Ovary (tissue), 9 donors: ENCODE data around the gene PTGR1. TPM values are rescaled to one million over a fixed set of nuclear protein-coding genes. Genes with fewer than 3 reads are reported as not detected.
"Not testable (repeated sequence)": the region's sequence is repeated elsewhere in the genome, so short reads cannot be mapped to it uniquely, and the experiment has no call there.

Source experiments
- DNase-seq, 5 donors: peaks; one replicate each; pipeline ENCODE4 v3.0.0-alpha.2; 2019 to 2020
- H3K27ac ChIP-seq, 2 donors: fragments of 200-600 bp; one replicate each; pipeline versions ENCODE4 v1.5.1 to v1.8.0; 2019 to 2022
- H3K27me3 ChIP-seq: fragments of 200-600 bp; one replicate; pipeline ENCODE4 v1.8.0; 2022
- H3K36me3 ChIP-seq: fragments of 200-600 bp; sonication (generic); one replicate; pipeline ENCODE4 v1.5.1; 2019
- H3K4me1 ChIP-seq: one replicate; pipeline ENCODE4 v1.8.1; 2013; ENCODE audit warnings: mild to moderate bottlenecking, moderate library complexity; ENCODE audit not compliant: insufficient read depth
- H3K4me3 ChIP-seq: fragments of 200-600 bp; sonication (generic); one replicate; pipeline ENCODE4 v1.5.1; 2017
- H3K9me3 ChIP-seq, 2 donors: fragments of 200-600 bp in 1 of 2; sonication (generic) in 1 of 2; one replicate each; pipeline versions ENCODE4 v1.5.1 to v1.8.1; 2013 to 2019; ENCODE audit warnings: mild to moderate bottlenecking in 1 of 2, moderate library complexity in 1 of 2
- EP300 ChIP-seq: sonication (generic); formaldehyde crosslinking; IDR thresholded peaks from one replicate; pipeline ENCODE4 v1.6.1; 2017; ENCODE audit warnings: antibody characterized with exemption
- POLR2A ChIP-seq: fragments of 450-650 bp; IDR thresholded peaks from one replicate; pipeline ENCODE4 v1.6.1; 2017; ENCODE audit warnings: antibody characterized with exemption, mild to moderate bottlenecking, moderate library complexity
- WGBS, 3 donors: extraction: QIAGEN DNeasy Blood & Tissue Kit in 1 of 3; methylation state at CpG; one replicate each; pipeline versions ENCODE4 v1.1.5 to v1.1.7; 2013 to 2017; 5-methylcytosine and 5-hydroxymethylcytosine counted together
- intact Hi-C, 4 donors: fragments of 100-400 bp; cut with DNase I; formaldehyde crosslinking; loops; one replicate each; pipeline versions ENCODE4 v1.11.0 to v1.15.1; 2022 to 2023
- polyA plus RNA-seq, 2 donors: library from polyadenylated mRNA; stranded (reverse); fragments of 200-250 nt in 1 of 2; fragments of 350-450 nt in 1 of 2; fragmentation: Illumina TruSeq in 1 of 2; extraction: RNeasy Lipid Tissue Mini Kit (QIAGEN cat#74804) in 1 of 2; gene quantifications; one replicate each; pipeline ENCODE4 v1.2.3, GENCODE V29; 2013 to 2014
- total RNA-seq, 7 donors: library from RNA; depleted of rRNA in 2 of 7; stranded (reverse); fragments of >200 nt in 2 of 7; fragmentation: NEBNext Ultra II Directional in 3 of 7; extraction: Animal tissue kit (Norgen Biotek cat#: 25700) in 3 of 7; gene quantifications; one replicate each; pipeline versions ENCODE4 v1.1.0 to v1.2.4, GENCODE V29; 2016 to 2023
- TF ChIP-seq, protein P1 (sequence below), 3 donors: fragments of 450-650 bp in 2 of 3; fragments of 200-600 bp in 1 of 3; IDR thresholded peaks; one replicate each; pipeline versions ENCODE4 v1.5.1 to v1.8.0; 2016 to 2022; ENCODE audit warnings: antibody characterized with exemption in 3 of 3, mild to moderate bottlenecking in 1 of 3
- donor health status: DM: no; HTN: no; CAD: no; lungs with moderate emphysema.
- donor health status: DM: no; HTN: no; CAD: no.
- donor health status: Bipolar disorder and iron deficiency.
- donor health status: DM: yes; HTN: yes; CAD: no.
- donor health status: DM: no; HTN: no; CAD: no.
- donor health status: DM: yes; HTN: yes; CAD: no.

PTGR1 gene
- total and polyA plus RNA-seq, 9 donors: 7.3 to 45.3 (median 29.8) TPM

DNA sequence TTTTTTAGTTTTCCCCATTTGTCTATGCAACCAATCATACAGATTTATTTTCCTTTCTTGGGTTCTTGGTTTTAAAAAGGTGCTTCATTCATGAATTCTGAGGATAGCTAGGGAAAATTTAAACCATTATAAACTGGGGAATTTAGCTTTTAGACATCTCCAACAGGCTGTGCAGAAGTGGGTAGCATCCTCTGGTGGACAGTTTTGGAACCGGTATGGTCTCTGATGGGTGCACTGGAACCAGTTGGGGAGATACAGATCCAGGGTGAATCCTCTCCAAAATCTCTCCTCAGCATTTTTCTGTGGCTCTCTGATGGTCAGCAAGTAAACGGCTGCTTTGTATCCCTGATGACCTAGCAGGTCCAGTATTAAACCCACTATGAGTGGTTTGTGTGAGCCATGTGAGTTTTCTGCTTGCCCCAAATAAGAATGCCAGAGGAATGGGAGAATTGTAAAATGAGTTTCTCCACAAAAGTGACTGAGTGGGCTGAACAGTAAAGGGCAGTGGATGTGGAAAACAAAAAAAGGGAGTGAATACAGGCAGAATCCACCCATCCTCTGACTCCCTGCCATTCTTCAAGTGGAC, 22.5 kb upstream of the PTGR1 start:
- Histone ChIP-seq H3K36me3 (no peaks in the 10 kb centered on the region), H3K4me3 (no peak overlapping the region), H3K27ac (no peak overlapping the region), H3K9me3 (no peaks in the 10 kb centered on the region), H3K27me3 (no peaks in the 10 kb centered on the region), H3K4me1 (no peaks in the 10 kb centered on the region)
- intact Hi-C loops: no loop called here
- peak in 1 of 5 donors; percentile 24 for DNase-seq
- 17 to 21% (median 19%) methylated on average over 2 of the region's 2 CpGs for WGBS, 3 donors
- TF ChIP-seq, protein P1, sequence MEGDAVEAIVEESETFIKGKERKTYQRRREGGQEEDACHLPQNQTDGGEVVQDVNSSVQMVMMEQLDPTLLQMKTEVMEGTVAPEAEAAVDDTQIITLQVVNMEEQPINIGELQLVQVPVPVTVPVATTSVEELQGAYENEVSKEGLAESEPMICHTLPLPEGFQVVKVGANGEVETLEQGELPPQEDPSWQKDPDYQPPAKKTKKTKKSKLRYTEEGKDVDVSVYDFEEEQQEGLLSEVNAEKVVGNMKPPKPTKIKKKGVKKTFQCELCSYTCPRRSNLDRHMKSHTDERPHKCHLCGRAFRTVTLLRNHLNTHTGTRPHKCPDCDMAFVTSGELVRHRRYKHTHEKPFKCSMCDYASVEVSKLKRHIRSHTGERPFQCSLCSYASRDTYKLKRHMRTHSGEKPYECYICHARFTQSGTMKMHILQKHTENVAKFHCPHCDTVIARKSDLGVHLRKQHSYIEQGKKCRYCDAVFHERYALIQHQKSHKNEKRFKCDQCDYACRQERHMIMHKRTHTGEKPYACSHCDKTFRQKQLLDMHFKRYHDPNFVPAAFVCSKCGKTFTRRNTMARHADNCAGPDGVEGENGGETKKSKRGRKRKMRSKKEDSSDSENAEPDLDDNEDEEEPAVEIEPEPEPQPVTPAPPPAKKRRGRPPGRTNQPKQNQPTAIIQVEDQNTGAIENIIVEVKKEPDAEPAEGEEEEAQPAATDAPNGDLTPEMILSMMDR (IDR thresholded peaks at IDR 0.05): peak in 2 of 3 donors; percentile 44 to 76
- no peak for TF ChIP-seq POLR2A

DNA sequence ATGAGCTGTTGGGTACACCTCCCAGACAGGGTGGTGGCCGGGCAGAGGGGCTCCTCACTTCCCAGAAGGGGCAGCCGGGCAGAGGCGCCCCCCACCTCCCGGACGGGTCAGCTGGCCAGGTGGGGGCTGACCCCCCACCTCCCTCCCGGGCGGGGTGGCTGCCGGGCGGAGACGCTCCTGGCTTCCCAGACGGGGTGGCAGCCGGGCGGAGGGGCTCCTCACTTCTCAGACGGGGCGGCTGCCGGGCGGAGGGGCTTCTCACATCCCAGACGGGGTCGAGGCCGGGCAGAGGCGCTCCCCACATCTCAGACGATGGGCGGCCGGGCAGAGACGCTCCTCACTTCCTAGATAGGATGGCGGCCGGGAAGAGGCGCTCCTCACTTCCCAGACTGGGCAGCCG, 17.9 kb upstream of the PTGR1 start:
- H3K4me1 ChIP-seq, H3K9me3 ChIP-seq, H3K27me3 ChIP-seq, H3K4me3 ChIP-seq, H3K36me3 ChIP-seq, intact Hi-C loops, DNase-seq, H3K27ac ChIP-seq: not testable (repeated sequence)
- WGBS, 3 donors: 95 to 96% (median 96%) methylated on average over 21 to 29 of the region's 29 CpGs

DNA sequence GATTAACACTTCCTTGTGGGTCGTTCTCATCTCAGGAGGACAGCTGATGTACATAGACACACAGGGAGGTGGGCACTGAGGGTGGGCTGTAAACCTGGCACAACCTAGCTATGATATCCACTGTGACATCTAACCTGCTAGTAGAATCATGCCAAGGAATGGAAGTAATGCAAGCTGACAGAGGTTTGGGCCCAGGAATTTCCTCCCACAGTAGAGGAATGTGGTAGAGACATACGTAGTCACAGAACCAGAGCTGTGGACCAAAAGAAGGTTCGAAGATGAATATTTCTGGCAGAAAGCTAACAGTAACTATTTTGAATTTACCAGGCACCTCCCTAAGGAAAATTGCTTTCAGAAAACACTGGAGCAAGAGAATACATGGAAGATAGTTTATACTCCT, 16.5 kb upstream of the PTGR1 start:
- WGBS, 3 donors: 18 to 28% (median 20%) methylated on average over 3 of the region's 3 CpGs
- H3K4me1 ChIP-seq: no peaks in the 10 kb centered on the region
- no peak overlapping the region for H3K27ac ChIP-seq
- no peaks in the 10 kb centered on the region for H3K27me3 ChIP-seq
- DNase-seq: no peak
- no peaks in the 10 kb centered on the region for H3K36me3 ChIP-seq
- H3K9me3 ChIP-seq: no peaks in the 10 kb centered on the region
- intact Hi-C loops: no loop called here
- TF ChIP-seq POLR2A (no peak), EP300 (no peak)
- TF ChIP-seq, protein P1 (IDR thresholded peaks at IDR 0.05): no peak
- H3K4me3 ChIP-seq: no peak overlapping the region

DNA sequence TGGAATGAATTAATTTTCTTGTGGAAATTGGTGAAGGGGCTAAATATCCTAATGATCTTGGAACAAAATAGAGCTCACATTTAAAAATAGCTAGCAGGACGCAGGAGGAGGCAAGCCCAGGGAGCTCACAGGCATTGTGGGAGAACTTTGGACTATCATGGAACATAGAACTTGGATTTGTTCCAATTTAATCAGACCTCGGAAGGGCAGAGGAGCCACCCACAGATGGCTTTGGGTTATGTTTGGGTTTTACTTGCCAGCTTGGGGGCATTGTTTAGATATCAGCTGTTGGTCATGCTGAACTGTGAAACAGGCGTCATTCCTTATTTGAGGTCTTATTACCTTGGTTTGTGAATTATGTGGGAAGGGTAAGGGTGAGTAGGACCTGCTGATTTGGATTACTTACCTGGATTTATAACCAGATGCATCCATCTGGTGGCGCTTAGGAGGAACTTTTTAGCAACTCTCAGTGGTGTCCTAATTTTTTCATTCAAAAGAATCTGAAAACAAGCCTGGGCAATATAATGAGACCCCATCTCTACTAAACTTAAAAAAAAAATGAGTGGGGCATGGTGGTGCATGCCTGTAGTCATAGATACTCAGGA, 14.1 kb upstream of the PTGR1 start:
- Histone ChIP-seq H3K27me3 (no peaks in the 10 kb centered on the region), H3K4me3 (no peak overlapping the region), H3K9me3 (no peaks in the 10 kb centered on the region), H3K4me1 (no peaks in the 10 kb centered on the region), H3K36me3 (no peaks in the 10 kb centered on the region), H3K27ac (no peak overlapping the region)
- intact Hi-C loops: no loop called here
- WGBS, 3 donors: 23 to 45% (median 26%) methylated on average over 4 of the region's 4 CpGs
- no peak for DNase-seq
- TF ChIP-seq EP300 (no peak), POLR2A (no peak)
- TF ChIP-seq, protein P1 (IDR thresholded peaks at IDR 0.05): no peak

DNA sequence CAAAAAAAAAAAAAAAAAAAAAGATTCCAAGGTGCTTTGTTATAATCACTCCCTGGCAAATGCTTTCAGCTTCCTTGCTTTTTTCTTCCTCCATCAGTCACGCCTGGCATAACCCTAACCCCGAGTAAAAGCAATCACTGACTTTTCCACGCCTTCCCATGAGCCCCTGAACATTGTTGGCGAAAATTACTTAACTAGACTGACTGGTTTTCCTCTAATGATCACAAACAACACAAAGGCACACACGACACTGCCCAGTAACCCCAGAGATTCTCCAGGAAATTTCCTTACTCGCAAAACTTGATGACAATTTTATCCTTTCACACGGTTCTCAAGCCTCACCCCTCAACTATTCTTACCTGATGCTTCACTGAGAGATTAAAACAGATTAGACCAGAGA, 11.4 kb upstream of the PTGR1 start:
- no peaks in the 10 kb centered on the region for H3K9me3 ChIP-seq
- H3K4me3 ChIP-seq: no peak overlapping the region
- H3K36me3 ChIP-seq: no peaks in the 10 kb centered on the region
- no peak for TF ChIP-seq EP300
- TF ChIP-seq POLR2A: no peak
- TF ChIP-seq, protein P1 (IDR thresholded peaks at IDR 0.05): no peak
- intact Hi-C loops: no loop called here
- no peak overlapping the region for H3K27ac ChIP-seq
- H3K4me1 ChIP-seq: no peaks in the 10 kb centered on the region
- H3K27me3 ChIP-seq: no peaks in the 10 kb centered on the region
- 80 to 83% (median 83%) methylated on average over 7 of the region's 7 CpGs for WGBS, 3 donors
- DNase-seq: no peak
